SK-N-MC (cell line): ENCODE data around the gene FAM171A2.
A peak's percentile ranks its signal among the peaks of the same experiment; 100 is the strongest.
"Not testable (repeated sequence)": the region's sequence is repeated elsewhere in the genome, so short reads cannot be mapped to it uniquely, and the experiment has no call there.

ENCODE experiments used
- DNase-seq: peaks from one replicate; pipeline ENCODE4 v3.0.0-alpha.2; 2011; ENCODE audit warnings: low read depth, low spot score
- H3K27ac ChIP-seq: fragments of 200-600 bp; sonication (generic); 2 replicates; pipeline ENCODE4 v1.5.1; 2016; ENCODE audit warnings: mixed run types
- H3K36me3 ChIP-seq: fragments of 200-600 bp; sonication (generic); 2 replicates; pipeline ENCODE4 v1.6.1; 2017; ENCODE audit warnings: antibody characterized with exemption, low read length, mixed read lengths; ENCODE audit not compliant: insufficient read depth
- H3K4me3 ChIP-seq: fragments of 200-600 bp; sonication (generic); 2 replicates; pipeline ENCODE4 v1.5.1; 2016
- H3K9ac ChIP-seq: fragments of 200-600 bp; sonication (generic); 2 replicates; pipeline ENCODE4 v1.8.0; 2017; ENCODE audit warnings: mixed run types, mixed read lengths; ENCODE audit not compliant: insufficient read length
- H3K9me3 ChIP-seq: fragments of 200-600 bp; sonication (generic); 2 replicates; pipeline ENCODE4 v1.6.1; 2017; ENCODE audit warnings: low read depth, mild to moderate bottlenecking, antibody characterized with exemption, low read length, moderate library complexity, mixed read lengths
- EZH2 ChIP-seq: fragments of 200-600 bp; sonication (generic); IDR thresholded peaks from one replicate; pipeline ENCODE4 v1.6.1; 2017; ENCODE audit warnings: antibody characterized with exemption
- FOXP2 ChIP-seq: optimal IDR thresholded peaks from 2 replicates; pipeline ENCODE3; 2011; ENCODE audit warnings: mild to moderate bottlenecking, moderate library complexity; ENCODE audit not compliant: insufficient read depth; ENCODE audit errors: extremely low read length, control extremely low read depth
- POLR2AphosphoS5 ChIP-seq: IDR thresholded peaks from 2 replicates; pipeline ENCODE4 v1.6.1; 2012; ENCODE audit warnings: mild to moderate bottlenecking, low read depth, low read length, borderline replicate concordance

Gene FAM171A2

DNA sequence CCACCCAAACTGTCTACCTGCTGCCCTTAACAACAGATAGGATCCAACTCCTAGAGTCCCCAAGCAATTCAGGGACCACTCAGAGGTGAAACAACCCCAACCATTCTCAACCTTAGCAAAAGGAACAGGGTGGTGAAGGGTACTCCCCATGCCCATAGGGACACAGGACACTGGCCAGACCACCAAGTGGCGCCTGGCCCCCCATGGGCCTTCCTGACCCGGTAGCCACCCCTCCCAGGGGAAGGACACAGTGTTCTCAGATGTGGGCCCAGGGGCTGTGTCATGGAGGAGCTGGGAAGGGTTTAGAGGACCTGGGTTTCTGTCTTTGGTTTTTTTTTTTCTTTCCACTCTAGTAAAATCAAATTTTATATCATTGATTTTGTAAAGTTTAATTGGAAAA is 29.3 kb downstream of the FAM171A2 start:
- Histone ChIP-seq H3K36me3 (no peaks in the 10 kb centered on the region), H3K9ac (no peak overlapping the region), H3K27ac (no peak overlapping the region), H3K4me3 (no peak overlapping the region), H3K9me3 (no peaks in the 10 kb centered on the region)
- no peak for TF ChIP-seq FOXP2
- no peak for TF ChIP-seq EZH2
- no peak for TF ChIP-seq POLR2AphosphoS5
- no peak for DNase-seq

DNA sequence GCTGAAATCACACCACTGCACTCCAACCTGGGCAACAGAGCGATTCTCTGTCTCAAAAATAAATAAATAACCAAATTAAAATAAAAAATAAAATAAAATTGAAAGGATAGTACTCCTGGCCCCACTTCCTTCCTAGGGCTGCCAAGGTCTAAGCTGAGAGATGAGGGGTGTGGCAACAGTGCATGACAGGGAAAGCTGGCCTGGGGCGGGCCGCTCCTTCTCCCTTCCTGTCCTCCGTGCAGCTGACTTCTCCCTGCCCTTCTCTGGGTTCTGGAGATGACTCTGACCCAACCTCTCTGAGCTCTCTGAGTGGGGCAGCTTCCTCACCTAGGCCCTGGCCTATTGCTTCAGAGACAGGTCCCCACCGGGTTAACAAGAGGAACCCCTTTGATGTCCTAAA is 30.3 kb downstream of the FAM171A2 start:
- DNase-seq: no peak
- no peaks in the 10 kb centered on the region for H3K36me3 ChIP-seq
- no peak overlapping the region for H3K9ac ChIP-seq
- TF ChIP-seq FOXP2: no peak
- no peak for TF ChIP-seq EZH2
- no peak for TF ChIP-seq POLR2AphosphoS5
- no peak overlapping the region for H3K4me3 ChIP-seq
- no peaks in the 10 kb centered on the region for H3K9me3 ChIP-seq
- H3K27ac ChIP-seq: no peak overlapping the region

DNA sequence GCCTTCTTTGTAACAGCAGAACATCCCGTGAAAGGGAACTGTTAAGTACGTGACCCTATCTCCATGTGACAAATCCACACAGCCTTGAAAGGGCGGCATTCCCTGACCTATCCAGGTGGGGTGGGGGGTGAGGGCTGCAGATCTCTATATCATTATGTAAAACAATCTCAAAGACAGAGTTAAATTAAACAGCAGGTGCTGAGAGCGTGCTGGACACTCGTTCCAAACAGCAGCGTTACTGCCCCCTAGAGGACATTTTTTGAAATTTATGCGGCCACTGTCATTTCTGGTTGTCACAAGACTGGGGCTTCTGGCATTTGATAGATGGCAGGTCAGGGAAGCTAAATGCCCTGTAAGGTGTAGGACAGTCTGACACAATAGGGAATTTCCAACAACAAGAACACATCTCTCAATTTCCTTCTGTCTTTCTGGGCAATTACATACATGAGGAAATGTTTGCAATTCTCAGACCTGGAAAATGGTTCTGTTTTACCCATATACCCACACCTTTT is 32.3 kb downstream of the FAM171A2 start:
- Histone ChIP-seq H3K36me3 (no peaks in the 10 kb centered on the region), H3K4me3 (no peak overlapping the region), H3K9me3 (no peaks in the 10 kb centered on the region), H3K27ac (no peak overlapping the region), H3K9ac (no peak overlapping the region)
- TF ChIP-seq POLR2AphosphoS5 (no peak), FOXP2 (no peak), EZH2 (no peak)
- no peak for DNase-seq

DNA sequence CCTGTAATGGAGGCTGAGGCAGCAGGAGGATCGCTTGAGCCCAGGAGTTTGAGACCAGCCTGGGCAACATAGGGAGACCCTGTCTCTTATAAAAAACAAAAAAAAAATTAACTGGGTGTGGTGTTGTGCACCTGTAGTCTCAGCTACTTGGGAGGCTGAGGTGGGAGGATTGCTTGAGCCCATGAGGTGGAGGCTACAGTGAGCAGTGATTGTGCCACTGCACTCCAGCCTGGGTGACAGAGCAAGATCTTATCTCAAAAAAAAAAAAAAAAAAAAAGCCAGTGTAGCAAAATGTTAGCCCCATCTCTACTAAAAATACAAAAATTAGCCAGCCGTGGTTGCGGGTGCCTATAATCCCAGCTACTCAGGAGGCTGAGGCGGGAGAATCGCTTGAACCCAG is 33.4 kb downstream of the FAM171A2 start:
- H3K4me3 ChIP-seq, H3K27ac ChIP-seq, H3K36me3 ChIP-seq, H3K9ac ChIP-seq, H3K9me3 ChIP-seq, DNase-seq: not testable (repeated sequence)

DNA sequence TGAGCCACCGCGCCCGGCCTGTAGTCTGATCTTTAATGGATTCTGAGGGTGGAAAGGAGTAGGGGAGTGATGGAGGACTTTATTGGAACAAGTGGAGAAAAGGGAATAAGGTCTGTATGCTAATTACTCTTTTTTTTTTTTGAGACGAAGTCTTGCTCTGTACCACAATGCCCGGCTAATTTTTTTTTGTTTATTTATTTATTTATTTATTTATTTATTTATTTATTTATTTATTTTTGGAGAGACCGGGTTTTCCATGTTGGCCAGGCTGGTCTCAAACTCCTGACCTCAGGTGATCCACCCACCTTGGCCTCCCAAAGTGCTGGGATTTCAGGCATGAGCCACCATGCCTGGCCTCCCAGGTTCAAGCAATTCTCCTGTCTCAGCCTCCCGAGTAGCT is 34.1 kb downstream of the FAM171A2 start:
- DNase-seq, H3K27ac ChIP-seq, H3K36me3 ChIP-seq, H3K9me3 ChIP-seq, H3K4me3 ChIP-seq, H3K9ac ChIP-seq: not testable (repeated sequence)

DNA sequence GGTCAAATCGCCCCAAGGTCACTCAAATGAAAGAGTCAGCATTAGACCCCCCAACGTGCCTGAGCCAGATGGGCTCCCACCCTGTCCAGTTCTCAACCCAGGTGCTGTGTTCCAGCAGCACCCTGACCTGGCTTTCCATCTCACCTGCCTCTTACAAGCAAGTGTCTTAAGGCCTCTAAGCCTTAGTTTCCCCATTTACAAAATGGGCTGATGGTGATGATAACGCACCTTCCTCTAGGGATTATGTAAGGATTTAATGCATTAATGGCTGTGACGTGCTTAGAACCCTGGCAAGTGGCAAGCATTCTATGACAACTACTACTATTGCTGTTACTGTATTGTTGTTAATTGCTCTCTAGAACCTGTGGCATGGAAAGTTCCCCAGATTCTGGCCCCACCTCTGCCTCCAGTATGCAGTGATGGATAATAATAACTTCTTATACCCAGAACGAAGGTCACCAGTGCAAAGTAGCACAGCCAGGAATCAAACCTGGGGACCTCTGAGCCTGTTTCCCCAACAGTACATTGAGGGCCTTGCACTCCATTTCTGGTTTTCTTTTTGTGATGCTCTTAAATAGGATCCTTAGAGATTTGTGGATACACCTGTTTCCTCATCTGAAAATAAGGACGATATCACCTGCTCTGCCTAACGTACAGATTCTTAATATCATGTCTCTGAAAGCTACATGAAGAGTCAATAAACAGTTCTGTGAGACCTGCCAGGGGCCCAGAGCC is 35.8 kb downstream of the FAM171A2 start:
- no peaks in the 10 kb centered on the region for H3K36me3 ChIP-seq
- H3K9ac ChIP-seq: no peak overlapping the region

DNA sequence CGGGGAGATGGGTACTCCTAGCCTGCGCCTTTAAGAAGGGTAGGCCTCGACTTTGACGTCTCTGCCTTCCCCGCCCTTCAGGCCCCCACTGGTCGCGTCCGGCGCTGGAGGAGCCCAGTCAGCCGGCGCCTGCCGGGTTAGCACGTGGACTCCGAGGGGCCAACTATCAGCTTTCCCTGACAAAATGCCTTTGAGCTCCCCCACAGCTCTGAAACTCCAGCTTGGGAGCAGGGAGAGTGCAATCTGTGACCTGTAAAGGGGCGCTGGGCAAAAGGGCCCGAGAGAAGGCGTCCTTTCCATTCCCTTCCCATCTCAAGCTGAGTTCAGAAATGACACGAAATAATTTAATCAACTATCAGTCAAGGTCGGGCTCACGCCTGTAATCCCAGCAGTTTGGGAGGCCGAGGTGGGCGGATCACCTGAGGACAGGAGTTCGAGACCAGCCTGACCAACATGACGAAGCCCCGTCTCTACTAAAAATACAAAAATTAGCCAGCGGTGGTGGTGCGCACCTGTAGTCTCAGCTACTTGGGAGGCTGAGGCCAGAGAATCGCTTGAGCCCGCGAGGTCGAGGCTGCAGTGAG is 36.7 kb downstream of the FAM171A2 start:
- H3K27ac ChIP-seq: no peak overlapping the region
- H3K9me3 ChIP-seq: no peaks in the 10 kb centered on the region
- peak; percentile 70 for DNase-seq
- H3K9ac ChIP-seq: no peak overlapping the region
- H3K36me3 ChIP-seq: no peaks in the 10 kb centered on the region; the same call in 1 of the 2 replicates
- no peak for TF ChIP-seq EZH2
- peak; percentile 26; the same call in 1 of the 2 replicates for TF ChIP-seq POLR2AphosphoS5
- no peak overlapping the region for H3K4me3 ChIP-seq

More for the DNA sequence above, 35.8 kb downstream of the FAM171A2 start:
- DNase-seq: no peak
- Histone ChIP-seq H3K27ac (no peak overlapping the region; the same call in 1 of the 2 replicates), H3K9me3 (no peaks in the 10 kb centered on the region), H3K4me3 (no peak overlapping the region)
- TF ChIP-seq POLR2AphosphoS5 (no peak), FOXP2 (no peak), EZH2 (no peak)

DNA sequence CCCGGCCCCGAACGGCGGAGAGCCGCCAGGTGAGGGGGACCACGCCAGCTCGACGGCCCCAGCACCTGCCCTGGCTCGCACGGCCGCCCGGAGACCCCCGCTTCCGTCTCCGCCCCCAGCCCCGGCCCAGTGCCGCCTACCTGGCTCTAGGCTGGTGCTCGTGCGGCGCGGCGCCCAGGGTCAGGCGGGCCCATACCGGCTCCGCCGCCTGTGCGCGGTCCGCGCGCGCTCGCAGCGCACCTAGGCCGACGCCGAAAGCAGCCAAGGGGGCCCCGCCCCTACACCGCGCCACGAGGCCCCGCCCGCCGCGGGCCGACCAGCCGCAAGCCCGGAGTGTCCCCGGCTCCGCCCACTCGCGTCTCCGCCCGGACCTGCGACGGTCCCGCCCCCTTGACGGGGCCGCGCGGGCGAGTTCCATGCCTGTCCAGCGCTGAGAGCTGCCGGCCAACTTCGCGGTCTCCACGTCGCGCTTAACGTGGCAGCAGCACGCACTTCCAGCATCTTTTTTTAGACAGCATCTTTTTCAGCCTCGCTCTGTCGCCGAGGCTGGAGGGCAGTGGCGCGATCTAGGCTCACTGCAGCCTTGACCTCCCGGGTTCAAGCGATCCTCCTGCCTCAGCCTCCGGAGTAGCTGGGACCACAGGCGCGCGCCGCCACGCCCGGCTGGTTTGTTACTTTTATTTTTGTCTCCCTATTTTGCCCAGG is 38.9 kb downstream of the FAM171A2 start, which contains the start of gene SLC25A39:
Gene SLC25A39 (minus strand): TSS at position 253 of the 705 bp plus-strand sequence. CDS start 1,261 bp downstream, outside the sequence.
- Histone ChIP-seq H3K4me3 (peak within 1 kb of the TSS; percentile 86), H3K9ac (peak within 1 kb of the TSS; percentile 73), H3K27ac (no peak within 1 kb of the TSS), H3K36me3 (peaks cover 13% of the 10 kb centered on the region; the same call in 1 of the 2 replicates), H3K9me3 (no peaks in the 10 kb centered on the region)
- no peak for TF ChIP-seq FOXP2
- no peak for DNase-seq

DNA sequence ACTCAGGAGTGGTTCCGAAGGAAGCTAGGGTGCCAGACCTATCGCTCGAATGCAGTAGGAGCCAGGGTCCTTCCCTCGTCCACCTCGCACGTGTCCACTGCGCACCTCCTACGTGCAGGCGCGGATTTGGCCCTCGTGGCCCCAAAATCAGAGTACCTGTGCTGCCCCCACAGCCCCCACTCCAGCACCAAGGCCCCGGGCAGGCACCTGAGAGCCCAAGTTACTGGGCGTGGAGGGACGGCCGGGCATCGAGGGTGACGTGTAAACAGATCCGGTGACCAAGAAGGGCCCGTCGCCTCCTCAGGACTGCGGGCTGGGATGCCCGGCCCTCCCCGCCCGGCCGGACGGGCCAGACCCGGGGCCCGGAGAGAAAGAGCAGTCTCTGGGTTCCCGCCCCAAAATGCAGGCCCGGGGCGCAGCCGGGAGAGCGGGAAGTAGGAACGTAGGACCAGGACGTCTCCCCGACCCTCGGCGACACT is 39.5 kb downstream of the FAM171A2 start:
- peaks cover 14% of the 10 kb centered on the region; the same call in 1 of the 2 replicates for H3K36me3 ChIP-seq
- DNase-seq: no peak
- TF ChIP-seq EZH2 (no peak), FOXP2 (no peak), POLR2AphosphoS5 (no peak)
- no peaks in the 10 kb centered on the region for H3K9me3 ChIP-seq
- peak overlapping the region; percentile 73 for H3K9ac ChIP-seq
- peak overlapping the region; percentile 86 for H3K4me3 ChIP-seq
- H3K27ac ChIP-seq: no peak overlapping the region
